Gastroesophageal sphincter (tissue), 4 donors: ENCODE data around the gene AKR1C8. TPM values are rescaled to one million over a fixed set of nuclear protein-coding genes. Genes with fewer than 3 reads are reported as not detected.
"Not testable (repeated sequence)": the region's sequence is repeated elsewhere in the genome, so short reads cannot be mapped to it uniquely, and the experiment has no call there.

Experiments used
- ATAC-seq: fragments of 150-250 bp; one replicate; pipeline ENCODE4 v1.9.1; 2016; ENCODE audit warnings: mild to moderate bottlenecking, moderate library complexity
- H3K27ac ChIP-seq, 4 donors: fragments of 200-600 bp; sonication (generic) in 3 of 4; 1 replicate in 3 of 4; 2 replicates in 1 of 4; pipeline ENCODE4 v1.5.1; 2016 to 2019
- H3K27me3 ChIP-seq: fragments of 200-600 bp; sonication (generic); one replicate; pipeline ENCODE4 v1.5.1; 2019
- H3K36me3 ChIP-seq, 2 donors: fragments of 200-600 bp; sonication (generic); one replicate each; pipeline ENCODE4 v1.5.1; 2019; ENCODE audit warnings: control low read depth in 1 of 2
- H3K4me1 ChIP-seq, 3 donors: fragments of 200-600 bp; sonication (generic); 1 replicate in 2 of 3; 2 replicates in 1 of 3; pipeline ENCODE4 v1.5.1; 2016 to 2019; ENCODE audit warnings: control low read depth in 2 of 3
- H3K4me3 ChIP-seq, 2 donors: fragments of 200-600 bp; sonication (generic); one replicate each; pipeline ENCODE4 v1.5.1; 2019; ENCODE audit warnings: mild to moderate bottlenecking in 1 of 2, moderate library complexity in 1 of 2
- H3K9me3 ChIP-seq, 3 donors: fragments of 200-600 bp; sonication (generic); one replicate each; pipeline ENCODE4 v1.5.1; 2017 to 2019; ENCODE audit warnings: control low read depth in 2 of 3
- CTCF ChIP-seq, 4 experiments: fragments of 200-600 bp in 2 of 4; fragments of 450-650 bp in 2 of 4; sonication (generic) in 1 of 4; IDR thresholded peaks; one replicate each; pipeline ENCODE4 v1.5.1; 2017 to 2019; ENCODE audit warnings: antibody characterized with exemption in 4 of 4, mild to moderate bottlenecking in 2 of 4, moderate library complexity in 2 of 4
- EP300 ChIP-seq: sonication (generic); formaldehyde crosslinking; IDR thresholded peaks from one replicate; pipeline ENCODE4 v1.6.1; 2017; ENCODE audit warnings: antibody characterized with exemption, mild to moderate bottlenecking
- POLR2A ChIP-seq, 2 donors: fragments of 450-650 bp; IDR thresholded peaks; one replicate each; pipeline ENCODE4 v1.6.1; 2017; ENCODE audit warnings: antibody characterized with exemption in 2 of 2, mild to moderate bottlenecking in 2 of 2, moderate library complexity in 1 of 2
- POLR2AphosphoS5 ChIP-seq: sonication (generic); formaldehyde crosslinking; IDR thresholded peaks from one replicate; pipeline ENCODE4 v1.6.1; 2017; ENCODE audit warnings: antibody characterized with exemption
- WGBS, 2 donors: methylation state at CpG; one replicate each; pipeline ENCODE4 v1.1.5; 2018; ENCODE audit warnings: low coverage in 1 of 2; 5-methylcytosine and 5-hydroxymethylcytosine counted together
- total RNA-seq, 4 donors: library from RNA; depleted of rRNA; stranded (reverse); fragments of >200 nt; gene quantifications; one replicate each; pipeline ENCODE4 v1.1.0, GENCODE V29; 2016

The AKR1C8 gene
- total RNA-seq, 4 donors from 2014 or later, result not detected

GRCh38 chr10:5219262-5219661, 34.3 kb upstream of the AKR1C8 start:
- Histone ChIP-seq H3K4me1 (no peaks in the 10 kb centered on the region), H3K36me3 (no peaks in the 10 kb centered on the region), H3K9me3 (peaks cover 0 to 19% (median 0%) of the 10 kb centered on the region in 3 donors), H3K27ac (no peak overlapping the region), H3K27me3 (no peaks in the 10 kb centered on the region), H3K4me3 (no peak overlapping the region)
- 56 to 82% methylated on average over 2 to 3 of the region's 3 CpGs for WGBS, 2 donors
- ATAC-seq, result no peak
- TF ChIP-seq EP300, result no peak
- TF ChIP-seq POLR2A (IDR thresholded peaks at IDR 0.05), result no peak
- TF ChIP-seq CTCF (IDR thresholded peaks at IDR 0.05), result no peak
- TF ChIP-seq POLR2AphosphoS5, result no peak

- no peaks in the 10 kb centered on the region for H3K27me3 ChIP-seq
- TF ChIP-seq EP300, result no peak
- TF ChIP-seq POLR2AphosphoS5, result no peak
- no peak for TF ChIP-seq POLR2A (IDR thresholded peaks at IDR 0.05)
- no peak for TF ChIP-seq CTCF (IDR thresholded peaks at IDR 0.05)
- H3K9me3 ChIP-seq, result no peaks in the 10 kb centered on the region
- WGBS, 2 donors, result 38 to 50% methylated on average over 1 to 2 of the region's 2 CpGs
- no peak for ATAC-seq
- H3K27ac ChIP-seq, result no peak overlapping the region
- H3K4me3 ChIP-seq, result no peak overlapping the region
- no peaks in the 10 kb centered on the region for H3K4me1 ChIP-seq
- H3K36me3 ChIP-seq, result no peaks in the 10 kb centered on the region
Observed at GRCh38 chr10:5216801-5217200, 31.9 kb upstream of the AKR1C8 start.

GRCh38 chr10:5211696-5212536, 27.0 kb upstream of the AKR1C8 start:
- Histone ChIP-seq H3K4me3 (no peak overlapping the region), H3K9me3 (no peaks in the 10 kb centered on the region), H3K27ac (no peak overlapping the region), H3K27me3 (no peaks in the 10 kb centered on the region), H3K4me1 (no peaks in the 10 kb centered on the region), H3K36me3 (no peaks in the 10 kb centered on the region)
- TF ChIP-seq POLR2AphosphoS5 (no peak), EP300 (no peak), CTCF (IDR thresholded peaks at IDR 0.05) (no peak)
- no peak for ATAC-seq

GRCh38 chr10:5210261-5210660, 25.3 kb upstream of the AKR1C8 start:
- H3K4me3 ChIP-seq, H3K27me3 ChIP-seq, H3K9me3 ChIP-seq, H3K36me3 ChIP-seq, H3K4me1 ChIP-seq, ATAC-seq, H3K27ac ChIP-seq: not testable (repeated sequence)
- WGBS, 2 donors, result 71 to 100% methylated on average over 1 of the region's 1 CpG

- H3K4me3 ChIP-seq, H3K36me3 ChIP-seq: not testable (repeated sequence)
- 100% methylated on average over 1 of the region's 1 CpG; no CpG with 5 or more reads in 1 of the 2 donors for WGBS, 2 donors
Observed at GRCh38 chr10:5209776-5210175, 24.8 kb upstream of the AKR1C8 start.

GRCh38 chr10:5206799-5207198, 21.8 kb upstream of the AKR1C8 start:
- WGBS, 2 donors, result 60 to 63% methylated on average over 2 to 6 of the region's 6 CpGs
- Histone ChIP-seq H3K4me1 (no peaks in the 10 kb centered on the region), H3K27ac (no peak overlapping the region), H3K36me3 (no peaks in the 10 kb centered on the region), H3K9me3 (peaks cover 0 to 11% (median 0%) of the 10 kb centered on the region in 3 donors), H3K27me3 (no peaks in the 10 kb centered on the region), H3K4me3 (no peak overlapping the region)
- TF ChIP-seq CTCF (IDR thresholded peaks at IDR 0.05), result no peak
- TF ChIP-seq POLR2A (IDR thresholded peaks at IDR 0.05), result no peak
- no peak for TF ChIP-seq EP300
- TF ChIP-seq POLR2AphosphoS5, result no peak
- no peak for ATAC-seq

More at GRCh38 chr10:5209776-5210175, 24.8 kb upstream of the AKR1C8 start:
- not testable (repeated sequence) for H3K9me3 ChIP-seq, H3K27ac ChIP-seq, H3K27me3 ChIP-seq, H3K4me1 ChIP-seq, ATAC-seq
